Ovary (tissue), 3 donors: Measurements from ENCODE around the gene SPTBN5.

Experiments
- CTCF ChIP-seq, 3 donors: fragments of 450-650 bp in 2 of 3; fragments of 200-600 bp in 1 of 3; IDR thresholded peaks; one replicate each; pipeline versions ENCODE4 v1.5.1 to v1.8.0; 2016 to 2022; ENCODE audit warnings: antibody characterized with exemption in 3 of 3, mild to moderate bottlenecking in 1 of 3
- EP300 ChIP-seq: sonication (generic); formaldehyde crosslinking; IDR thresholded peaks from one replicate; pipeline ENCODE4 v1.6.1; 2017; ENCODE audit warnings: antibody characterized with exemption
- POLR2A ChIP-seq: fragments of 450-650 bp; IDR thresholded peaks from one replicate; pipeline ENCODE4 v1.6.1; 2017; ENCODE audit warnings: antibody characterized with exemption, mild to moderate bottlenecking, moderate library complexity
- donor health status: DM: no; HTN: no; CAD: no.

- TF ChIP-seq CTCF (IDR thresholded peaks at IDR 0.05): no peak
- TF ChIP-seq EP300: no peak
- no peak for TF ChIP-seq POLR2A
Measured at GRCh38 chr15:41849204-41849603, 44.6 kb downstream of the SPTBN5 start.
